ENCODE results near the gene WNT8B.

Gene WNT8B

DNA sequence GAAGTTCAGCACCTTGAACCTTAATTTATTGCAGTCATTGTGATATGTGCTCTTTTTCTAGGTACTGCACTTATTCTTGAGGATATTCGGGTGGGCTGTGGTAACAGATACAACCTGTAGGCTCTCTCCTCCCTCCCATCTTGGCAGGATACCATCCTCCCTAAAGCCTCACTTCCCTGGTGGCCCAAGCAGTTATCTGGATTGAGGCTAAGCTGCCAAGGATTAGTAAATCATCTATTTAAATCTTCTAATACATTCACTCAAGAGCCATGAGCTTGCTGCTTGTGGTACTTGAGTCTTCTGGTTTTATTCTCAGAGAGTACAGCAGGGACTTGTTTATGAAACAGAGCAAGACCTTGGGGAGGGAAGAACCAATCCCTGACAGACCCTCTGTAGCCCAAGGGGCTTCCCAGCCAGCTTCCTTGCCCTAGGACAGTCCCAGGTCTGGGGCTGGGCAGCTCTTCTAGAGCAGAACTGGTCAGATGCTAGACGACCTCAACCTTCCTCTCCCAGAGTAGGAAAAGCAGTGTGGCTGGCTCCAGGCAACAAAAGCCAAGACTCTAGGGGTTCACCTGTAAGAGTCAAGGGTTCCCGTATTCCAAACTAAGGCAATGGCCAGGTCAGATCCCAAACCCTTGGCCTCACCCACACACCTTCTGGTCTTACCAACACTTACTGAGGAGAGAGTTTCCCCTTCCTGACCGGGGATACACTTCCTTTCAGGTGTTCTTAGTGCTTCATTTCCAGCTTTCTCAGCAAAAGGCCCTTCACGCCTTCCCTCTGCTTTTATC is 21.3 kb downstream of the WNT8B start:
- no peak for DNase-seq

- no peak for DNase-seq
Measured at GRCh38 chr10:100485366-100485765, 22.6 kb downstream of the WNT8B start.

DNA sequence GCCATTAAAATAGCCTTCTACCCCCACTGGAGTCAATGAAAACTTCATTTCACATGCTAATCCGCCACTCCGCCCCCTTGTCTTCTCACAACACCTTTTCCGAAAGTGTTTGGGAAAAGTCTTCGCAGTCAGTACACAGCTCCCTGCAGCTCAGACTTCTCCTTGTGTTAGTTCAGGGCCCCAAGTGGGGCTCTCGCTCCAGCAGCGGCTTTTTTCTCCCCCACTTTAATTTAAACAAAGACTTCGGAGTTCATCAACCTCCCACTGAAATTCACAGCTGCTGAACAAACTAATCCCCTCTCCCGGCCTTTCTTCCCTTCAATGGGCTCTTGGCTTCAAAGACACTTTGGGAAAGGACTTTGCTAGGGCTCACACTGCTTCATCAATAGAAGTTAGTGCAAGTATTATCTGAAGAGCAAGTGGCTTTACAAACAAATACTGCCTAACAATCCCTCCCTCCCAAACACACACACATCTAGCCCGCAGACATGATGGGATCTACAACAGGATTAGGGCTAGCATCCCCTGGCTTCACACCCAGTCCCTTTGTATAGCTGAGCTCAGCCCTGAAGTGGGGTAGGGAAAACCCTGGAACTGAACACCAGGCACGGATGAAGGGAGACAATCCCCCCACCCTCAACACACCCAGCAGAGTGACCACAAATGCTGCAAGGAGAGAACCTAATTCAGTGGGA is 23.1 kb downstream of the WNT8B start:
- no peak for DNase-seq

DNA sequence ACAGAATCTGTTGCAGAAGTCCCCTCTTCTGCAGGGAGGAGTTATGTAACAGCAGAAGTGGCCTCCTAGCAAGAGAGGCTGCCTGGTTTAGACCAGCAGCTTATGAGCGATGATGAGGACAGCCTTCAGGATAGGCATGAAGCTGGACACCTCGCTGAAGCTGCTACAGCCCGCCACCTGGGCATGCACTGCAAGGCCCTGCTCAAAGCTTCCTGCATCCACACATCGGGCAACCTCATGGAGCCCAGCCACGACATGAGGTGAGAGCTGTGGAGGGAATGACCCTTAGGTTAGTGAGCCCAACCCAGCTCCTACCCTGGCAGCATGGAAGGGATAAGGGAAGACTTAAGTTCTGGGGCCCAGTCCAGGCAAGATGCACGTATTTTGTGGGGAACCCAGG is 24.7 kb downstream of the WNT8B start:
- DNase-seq = no peak

DNA sequence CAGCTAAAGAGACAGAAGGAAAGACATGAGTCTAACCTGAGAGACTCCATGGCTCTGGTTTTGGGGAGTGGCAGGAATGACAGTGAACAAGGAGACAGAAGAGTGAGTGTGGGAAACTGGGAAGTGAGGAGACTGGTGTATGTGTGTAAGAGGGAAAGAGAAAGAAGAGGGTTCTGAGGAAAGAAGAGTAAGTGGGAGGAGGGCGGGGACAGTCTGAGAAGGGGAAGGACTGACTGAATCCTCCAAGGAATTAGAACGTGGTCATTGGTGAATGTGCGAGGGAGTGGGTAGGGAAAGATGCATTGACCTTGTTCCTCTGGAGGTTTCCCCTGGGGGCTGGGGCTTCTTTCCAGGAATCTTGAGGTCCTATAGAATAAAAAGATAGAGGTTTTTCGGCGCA is 26.6 kb downstream of the WNT8B start:
- no peak for DNase-seq

DNA sequence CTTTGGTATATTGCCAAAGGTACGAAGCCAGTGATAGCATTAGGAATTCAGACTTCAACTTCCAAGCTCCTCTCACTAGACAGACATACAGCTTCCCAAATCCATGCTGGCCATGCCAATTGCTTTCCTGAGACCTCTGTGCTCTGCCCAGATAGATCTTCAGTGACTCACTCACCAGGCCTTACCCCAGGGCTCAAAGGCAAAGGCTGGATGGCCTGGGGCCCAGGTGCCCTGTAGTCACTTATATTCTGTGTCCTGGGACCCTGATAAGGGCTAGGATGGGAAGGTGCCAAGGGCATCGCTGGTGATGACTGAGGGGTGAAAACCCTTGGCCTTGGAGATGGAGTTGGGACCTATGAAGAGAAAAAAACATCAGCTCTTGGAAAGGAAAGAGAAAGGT is 27.7 kb downstream of the WNT8B start:
- no peak for DNase-seq

- DNase-seq = no peak
Measured at GRCh38 chr10:100496567-100496966, 33.8 kb downstream of the WNT8B start.

GRCh38 chr10:100498059-100498458 is 35.2 kb downstream of the WNT8B start:
- no peak for DNase-seq

GRCh38 chr10:100501423-100501822 is 38.6 kb downstream of the WNT8B start:
- no peak for DNase-seq

DNA sequence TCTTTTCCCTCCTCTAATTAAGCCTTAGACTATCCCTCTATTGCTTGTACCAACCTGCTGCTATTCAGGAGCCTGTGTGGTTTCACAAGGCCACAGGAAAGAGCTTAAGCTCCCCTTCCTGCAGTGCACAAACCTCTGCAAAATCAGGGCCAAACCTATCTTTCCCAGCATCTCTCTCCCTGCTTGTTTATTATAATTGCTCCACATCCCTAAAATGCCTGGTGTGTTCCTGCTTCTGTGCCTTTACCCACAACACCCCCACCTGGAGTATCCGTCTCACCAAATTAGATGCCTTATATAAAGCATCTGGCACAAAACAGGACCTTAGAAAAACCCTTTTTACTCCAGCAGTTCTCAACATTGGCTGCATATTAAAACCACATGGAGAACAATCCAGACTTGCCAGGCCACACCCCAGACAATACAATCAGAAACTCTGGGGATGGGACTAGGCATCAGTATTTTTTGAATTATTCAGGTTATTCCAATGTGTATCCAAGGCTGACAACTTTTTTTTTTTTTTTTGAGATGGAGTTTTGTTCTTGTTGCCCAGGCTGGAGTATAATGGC is 40.2 kb downstream of the WNT8B start:
- DNase-seq = no peak

DNA sequence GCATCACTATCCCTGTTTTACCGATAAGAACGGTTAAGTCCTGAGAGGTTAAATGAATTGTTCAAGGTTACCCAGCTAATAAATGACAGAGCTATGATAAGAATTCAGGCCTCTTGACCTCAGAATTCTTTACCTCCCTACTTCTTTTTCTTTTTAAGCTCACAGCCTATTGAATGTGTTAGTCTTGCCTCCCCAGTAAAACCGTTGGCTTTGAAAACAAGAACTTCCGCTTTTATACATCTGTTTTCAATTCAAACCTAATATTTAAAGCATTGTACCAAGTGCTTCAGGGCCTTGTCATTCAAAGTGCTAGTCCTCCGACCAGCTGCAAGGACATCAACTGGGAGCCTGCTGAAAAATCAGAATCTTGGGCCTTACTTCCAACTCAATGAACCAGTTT is 41.3 kb downstream of the WNT8B start:
- no peak for DNase-seq

- no peak for DNase-seq
Measured at GRCh38 chr10:100505164-100505563, 42.4 kb downstream of the WNT8B start.

- peak in 1 of 5 donors; percentile 63 for DNase-seq
Measured at GRCh38 chr10:100506596-100507356, 44.0 kb downstream of the WNT8B start.

- peak in 1 of 5 donors; percentile 24 for DNase-seq
Measured at GRCh38 chr10:100507357-100507732, 44.5 kb downstream of the WNT8B start.

DNA sequence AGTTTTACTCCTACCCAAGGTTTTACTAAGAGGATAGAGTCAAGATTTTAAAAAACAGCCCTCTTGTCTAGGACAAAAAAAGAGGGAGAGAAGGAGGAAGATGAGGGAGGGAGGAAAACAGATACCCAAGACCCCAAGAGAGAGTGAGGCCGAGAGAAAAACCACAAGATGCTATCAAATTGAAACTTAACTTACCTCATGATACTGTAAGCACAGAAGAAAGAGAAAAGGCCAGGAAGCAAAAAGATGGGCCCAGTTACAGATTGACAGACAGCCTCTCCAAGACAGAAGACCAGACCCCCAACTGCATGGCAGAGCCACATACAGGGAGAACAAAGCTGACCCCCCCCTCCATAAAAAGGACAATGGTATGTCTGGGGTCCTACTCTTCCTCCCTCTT is 45.5 kb downstream of the WNT8B start:
- DNase-seq = no peak

DNA sequence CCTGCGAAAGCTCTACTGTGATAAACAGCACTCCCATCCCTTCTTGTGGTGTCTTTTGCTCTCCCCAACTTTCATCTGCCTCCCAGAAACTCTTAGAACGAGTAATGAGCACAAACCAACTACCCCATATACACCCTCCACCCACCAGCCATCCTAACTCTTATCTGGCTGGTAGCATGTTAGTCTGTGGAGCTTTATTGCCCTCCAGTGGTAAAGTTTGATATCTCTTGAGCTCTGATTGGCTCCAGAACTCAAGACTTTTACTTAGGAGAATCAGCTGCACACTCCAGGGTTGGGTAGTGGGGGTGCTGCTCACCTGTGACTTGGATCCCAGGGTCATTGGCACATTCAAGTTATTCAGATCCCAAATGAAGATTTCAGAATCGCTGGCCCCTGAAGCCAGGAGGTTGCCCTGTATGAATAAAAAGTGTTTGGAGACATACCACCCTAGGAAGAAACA is 45.9 kb downstream of the WNT8B start:
- DNase-seq = peak in 2 of 5 donors; percentile 27 to 89

- peak in 1 of 5 donors; percentile 94 for DNase-seq
Measured at GRCh38 chr10:100509241-100509840, 46.5 kb downstream of the WNT8B start.

DNA sequence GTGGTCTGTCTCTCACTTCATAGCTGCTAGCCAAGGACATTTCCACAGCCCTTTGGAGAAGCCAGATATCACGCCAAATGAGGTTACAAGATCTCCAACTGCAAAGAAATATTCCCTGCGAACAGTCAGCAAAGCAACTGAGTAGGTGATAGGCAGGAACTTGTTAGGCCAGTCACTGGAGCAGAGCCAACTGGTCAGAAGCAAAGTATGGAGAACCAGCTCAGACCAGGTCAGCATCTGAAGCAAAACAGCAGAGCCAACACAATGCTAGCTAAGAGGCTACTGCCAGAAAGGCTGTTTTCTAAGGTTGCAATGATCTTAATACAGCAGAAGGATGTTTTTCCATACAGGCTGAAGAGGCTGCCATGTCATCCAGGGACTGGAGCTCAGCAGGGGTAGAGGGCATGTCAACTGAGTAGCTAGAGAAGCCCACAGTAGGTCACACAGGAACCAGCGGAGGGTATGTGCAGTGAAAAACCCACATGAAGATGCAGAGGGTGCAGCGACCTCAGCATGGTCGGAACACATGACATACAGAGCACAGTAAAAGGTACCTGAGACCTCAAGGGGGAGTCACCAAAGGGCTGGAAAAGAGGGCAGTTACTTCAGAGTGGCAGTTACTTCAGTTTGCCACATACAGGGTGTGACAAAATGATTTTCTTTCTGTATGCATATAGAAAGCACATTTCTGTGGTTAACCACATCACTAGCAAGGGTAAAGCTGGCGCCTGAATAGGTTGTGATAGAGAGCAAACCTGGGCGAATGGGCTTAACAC is 47.9 kb downstream of the WNT8B start:
- DNase-seq = peak in 4 of 5 donors; percentile 40 to 97 (median 45)

DNA sequence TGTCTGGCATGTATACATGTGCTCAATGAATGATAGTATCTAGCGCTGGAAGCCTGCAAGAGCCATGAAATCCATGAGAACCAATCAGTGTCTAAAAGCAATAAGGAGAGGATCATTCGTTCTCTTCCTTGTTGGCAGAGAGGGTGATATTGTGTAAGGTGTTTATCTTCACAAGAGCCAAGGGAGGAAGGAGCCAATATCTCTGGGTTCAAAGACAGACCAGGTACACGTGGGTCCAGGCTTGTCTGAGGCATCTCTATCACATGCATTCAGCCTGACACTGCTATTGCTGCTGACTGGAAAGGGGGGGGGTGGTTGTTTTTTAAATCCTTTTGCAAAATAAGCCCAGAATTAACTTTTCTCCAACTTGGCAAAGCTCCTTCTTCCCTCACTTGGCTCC is 52.8 kb downstream of the WNT8B start:
- DNase-seq = no peak

- DNase-seq = no peak
Measured at GRCh38 chr10:100516847-100517246, 54.0 kb downstream of the WNT8B start.

DNA sequence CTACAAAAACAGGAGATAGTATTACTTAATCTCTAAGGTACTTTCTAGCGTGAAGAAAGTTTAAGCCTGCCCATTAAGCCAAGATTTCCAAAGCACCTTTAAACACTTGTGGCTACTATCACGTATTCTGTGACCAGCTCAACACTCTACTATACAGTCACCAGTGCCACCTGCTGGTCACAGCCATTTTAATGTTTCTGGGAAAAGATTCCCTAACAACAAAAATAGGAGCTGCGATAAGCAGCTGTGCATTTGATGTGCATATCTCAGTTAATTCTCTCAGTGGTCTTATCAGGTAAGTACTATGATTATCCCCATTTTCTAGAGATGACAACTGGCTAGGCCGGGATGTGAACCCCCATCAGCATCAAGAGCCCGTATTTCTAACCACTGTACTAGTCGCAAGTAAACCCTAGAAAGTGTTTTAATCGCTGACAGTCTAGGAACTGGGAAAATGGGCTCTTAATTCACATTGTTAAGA is 56.0 kb downstream of the WNT8B start:
- peak in 4 of 5 donors; percentile 31 to 69 (median 45) for DNase-seq

All from T-helper 1 cell (primary cell).